GM18507 (cell line): ENCODE results near the gene EGFL7.

Experiments
- DNase-seq: peaks from one replicate; pipeline ENCODE4 v3.0.0; 2011; ENCODE audit warnings: low read depth; ENCODE audit not compliant: insufficient read length; ENCODE audit errors: extremely low spot score
- FAIRE-seq: peaks from 2 replicates; lab custom pipeline; 2011; peaks lifted over from hg19 to GRCh38; lab: Jason Lieb, UNC

Gene EGFL7

DNA sequence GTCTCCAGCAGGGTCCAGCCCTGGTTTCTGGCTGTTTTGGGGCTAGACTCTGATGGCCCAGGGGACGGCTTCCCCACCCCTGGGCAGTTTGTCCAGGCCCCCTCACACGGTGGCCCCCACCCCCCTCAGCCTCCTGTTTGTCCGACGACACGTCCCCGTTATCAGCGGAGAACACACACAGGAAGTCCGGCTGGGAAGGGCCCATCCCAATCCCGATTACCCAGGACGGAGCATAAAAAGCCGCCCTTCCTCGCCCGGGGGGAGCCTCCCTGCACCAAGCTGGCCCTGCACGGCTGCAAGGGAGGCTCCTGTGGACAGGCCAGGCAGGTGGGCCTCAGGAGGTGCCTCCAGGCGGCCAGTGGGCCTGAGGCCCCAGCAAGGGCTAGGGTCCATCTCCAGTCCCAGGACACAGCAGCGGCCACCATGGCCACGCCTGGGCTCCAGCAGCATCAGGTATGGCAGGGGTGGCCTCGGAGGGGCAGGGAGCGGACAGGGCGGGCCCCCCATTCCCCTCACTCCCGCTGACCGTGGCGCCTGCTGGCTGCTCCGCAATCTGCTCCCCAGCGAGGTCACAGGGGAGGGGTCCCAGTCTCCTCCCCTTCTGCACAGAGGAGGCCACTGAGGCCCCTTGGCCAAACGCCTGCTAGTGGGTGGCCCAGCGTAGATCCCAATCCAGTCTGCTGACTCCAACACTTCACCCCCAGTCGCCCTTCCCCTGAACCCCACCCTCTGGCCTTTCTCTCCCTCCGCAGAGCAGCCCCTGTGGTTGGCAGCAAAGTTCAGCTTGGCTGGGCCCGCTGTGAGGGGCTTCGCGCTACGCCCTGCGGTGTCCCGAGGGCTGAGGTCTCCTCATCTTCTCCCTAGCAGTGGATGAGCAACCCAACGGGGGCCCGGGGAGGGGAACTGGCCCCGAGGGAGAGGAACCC lies at the start of gene EGFL7:
EGFL7 (plus strand) TSS at position 261 of the 926 bp plus-strand sequence. CDS start 5,367 bp downstream, outside the sequence.
- DNase-seq (no peak), FAIRE-seq (no peak)

DNA sequence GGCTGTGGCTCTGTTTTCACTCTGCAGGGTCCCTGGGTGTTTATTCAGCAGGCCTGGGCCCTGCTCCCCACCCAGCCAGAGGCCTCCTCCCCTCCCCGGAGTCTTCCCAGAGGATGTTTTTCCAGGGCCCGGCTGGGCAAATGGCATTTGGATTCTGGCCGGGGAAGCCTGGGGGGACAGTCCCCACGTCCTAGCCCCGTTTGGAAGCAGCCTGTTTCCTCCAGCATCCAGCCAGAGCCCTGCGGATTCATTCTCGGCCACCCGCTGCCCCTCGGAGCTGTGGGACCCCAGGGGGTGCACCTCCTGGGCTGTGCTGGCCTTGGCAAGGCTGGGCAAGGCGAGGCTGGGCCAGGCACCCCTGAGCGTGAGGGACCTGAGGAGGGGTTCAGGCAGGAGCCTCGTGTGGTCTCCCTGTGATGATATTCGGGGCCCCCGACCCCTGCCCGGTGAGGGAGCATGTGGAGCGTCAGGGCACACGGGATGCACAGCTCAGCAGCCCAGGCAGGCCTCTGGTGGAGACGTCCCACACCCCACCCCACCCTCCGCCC lies 48.8 kb upstream of the EGFL7 start:
- DNase-seq, result no peak
- FAIRE-seq, result no peak

DNA sequence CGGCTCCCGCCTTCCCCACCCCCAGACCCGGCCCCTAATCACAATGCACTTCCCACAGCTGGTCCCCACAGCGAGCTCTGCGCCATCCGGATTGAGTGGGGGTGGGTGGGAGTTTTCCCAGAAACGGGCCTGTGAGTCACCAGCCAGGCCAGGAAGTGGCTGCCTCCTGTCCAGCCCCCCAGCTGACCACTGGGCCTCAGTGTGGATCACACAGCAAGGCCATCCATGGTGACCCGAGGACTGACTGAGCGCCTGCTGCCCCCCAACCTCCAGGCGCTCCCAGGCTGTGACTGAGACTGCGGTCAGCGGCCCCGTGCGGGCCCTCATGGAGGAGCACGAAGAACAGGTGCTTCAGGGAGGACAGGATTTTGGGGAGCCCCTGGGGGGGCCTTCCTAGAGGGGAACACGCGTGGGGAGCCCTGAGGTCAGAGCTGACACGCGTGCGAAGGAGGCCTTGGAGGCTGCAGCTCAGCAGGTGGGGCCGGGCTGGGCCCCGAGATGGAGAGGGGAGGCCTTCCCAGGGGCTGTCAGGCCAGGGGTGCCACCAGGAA lies 48.3 kb upstream of the EGFL7 start:
- DNase-seq (no peak), FAIRE-seq (no peak)

DNA sequence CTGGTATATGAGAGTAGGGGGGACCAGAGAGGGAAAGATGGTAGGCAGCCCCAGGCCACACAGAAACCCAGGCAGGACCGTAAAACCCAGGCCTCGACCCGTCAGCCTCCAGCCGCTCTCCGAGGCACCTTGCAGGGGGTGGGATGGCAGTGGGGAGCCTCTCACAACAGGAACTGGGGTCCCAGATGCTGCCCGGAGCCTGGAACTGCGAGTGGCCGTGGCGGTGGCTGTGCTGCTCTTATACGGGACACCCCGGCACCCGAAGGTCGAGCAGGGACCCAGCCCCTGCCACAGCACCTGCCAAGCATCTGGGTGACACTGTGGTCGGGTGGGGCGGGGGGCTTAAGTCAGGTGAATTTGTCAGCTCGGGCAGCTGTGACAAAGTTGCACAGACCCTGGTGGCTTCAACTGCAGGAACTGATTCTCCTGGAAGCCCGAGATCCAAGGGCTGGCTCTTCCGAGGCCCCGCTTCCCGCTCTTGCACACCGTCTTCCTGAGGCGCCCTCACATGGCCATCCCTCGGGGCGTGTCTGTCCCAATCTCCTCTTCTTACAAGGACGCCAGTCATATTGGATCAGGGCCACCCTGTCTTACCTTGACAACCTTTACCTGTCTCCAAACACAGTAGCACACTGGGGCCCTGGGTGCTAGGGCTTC lies 47.6 kb upstream of the EGFL7 start:
- no peak for FAIRE-seq

DNA sequence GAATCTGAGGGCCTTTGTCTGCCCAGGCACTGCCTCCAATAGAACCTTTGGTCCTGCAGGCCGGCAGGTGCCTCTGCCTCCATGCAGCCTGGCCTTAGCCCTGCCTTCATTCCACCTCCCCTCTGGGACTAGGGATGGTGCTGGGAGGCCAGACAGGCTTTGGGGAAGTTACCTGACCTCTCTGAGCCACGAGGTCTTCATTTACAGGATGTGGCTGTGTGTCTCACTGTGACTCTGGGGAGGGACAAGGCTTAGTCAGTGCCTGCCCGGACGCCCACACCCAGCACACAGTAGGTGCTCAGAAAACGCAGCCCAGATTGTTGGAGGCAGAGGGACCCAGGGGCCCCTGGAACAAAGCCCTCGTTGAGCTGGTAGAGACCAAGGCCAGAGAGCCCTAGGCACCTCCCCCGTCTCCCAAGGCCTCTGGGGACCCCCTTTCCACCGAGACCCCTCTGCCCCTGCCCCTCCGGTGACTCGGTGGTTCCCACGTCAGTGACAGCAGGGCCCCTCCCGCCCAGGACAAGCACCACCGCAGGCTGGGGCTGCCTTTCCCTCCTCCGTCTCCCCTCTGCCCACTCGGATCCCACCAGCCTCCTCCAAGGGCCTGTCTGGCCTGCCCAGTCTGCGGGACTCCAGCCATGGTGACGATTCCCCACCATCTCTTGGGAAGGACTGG lies 46.9 kb upstream of the EGFL7 start:
- DNase-seq, result no peak
- no peak for FAIRE-seq

More for the DNA sequence above, 47.6 kb upstream of the EGFL7 start:
- DNase-seq, result no peak

DNA sequence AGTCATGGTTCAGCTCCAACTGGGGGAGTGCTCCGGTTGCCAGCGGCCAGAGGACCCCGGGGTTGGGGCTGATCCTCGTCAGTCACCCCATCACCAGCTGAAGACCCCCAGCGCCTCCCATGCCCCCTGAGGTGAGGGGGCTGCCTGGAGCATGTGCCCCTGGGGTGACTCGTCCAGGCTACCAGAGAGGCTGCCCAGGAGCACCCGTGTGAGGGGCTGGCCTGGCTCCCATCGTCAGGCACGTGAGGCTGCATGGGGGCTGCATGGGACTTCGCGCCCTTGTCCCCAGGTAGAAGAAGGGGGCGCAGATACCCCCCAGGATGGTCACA lies 46.4 kb upstream of the EGFL7 start:
- DNase-seq (no peak), FAIRE-seq (no peak)

DNA sequence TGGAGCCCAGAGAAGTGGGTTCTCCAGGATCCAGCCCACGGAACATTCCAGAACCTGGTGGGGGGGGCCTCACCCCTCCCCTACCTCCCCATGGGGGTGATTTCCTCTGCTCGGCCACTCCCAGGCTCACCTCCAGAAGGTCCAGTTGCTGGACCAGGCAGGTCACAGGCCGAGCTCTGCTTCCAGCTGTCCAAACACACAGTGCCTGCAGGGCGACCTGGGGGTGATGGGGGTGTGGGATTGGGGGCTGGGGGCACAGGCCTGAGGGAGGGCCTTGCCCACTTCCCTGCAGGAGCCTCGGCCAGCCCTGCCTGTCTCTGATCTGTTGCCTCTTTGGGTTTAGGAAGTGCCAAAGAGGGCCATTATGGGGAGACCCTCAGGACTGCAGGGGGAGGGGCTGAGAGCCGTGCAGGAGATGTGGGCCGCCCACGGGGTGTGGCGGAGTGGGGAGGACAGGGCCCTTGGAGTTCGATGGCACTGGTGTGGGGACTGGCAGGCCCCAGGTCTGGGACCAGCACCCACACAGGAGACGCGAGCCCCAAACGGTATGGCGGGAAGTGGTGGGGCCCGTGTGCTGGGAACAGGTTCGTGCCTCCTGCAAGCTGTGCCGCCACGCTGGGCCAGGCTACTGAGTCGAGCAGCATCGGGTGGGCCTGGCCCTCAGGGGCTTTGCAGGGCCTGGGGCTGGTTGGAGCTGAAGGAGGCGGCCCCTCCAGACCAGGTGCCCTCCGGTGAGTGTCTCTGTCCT lies 45.6 kb upstream of the EGFL7 start:
- FAIRE-seq, result no peak
- DNase-seq, result no peak

DNA sequence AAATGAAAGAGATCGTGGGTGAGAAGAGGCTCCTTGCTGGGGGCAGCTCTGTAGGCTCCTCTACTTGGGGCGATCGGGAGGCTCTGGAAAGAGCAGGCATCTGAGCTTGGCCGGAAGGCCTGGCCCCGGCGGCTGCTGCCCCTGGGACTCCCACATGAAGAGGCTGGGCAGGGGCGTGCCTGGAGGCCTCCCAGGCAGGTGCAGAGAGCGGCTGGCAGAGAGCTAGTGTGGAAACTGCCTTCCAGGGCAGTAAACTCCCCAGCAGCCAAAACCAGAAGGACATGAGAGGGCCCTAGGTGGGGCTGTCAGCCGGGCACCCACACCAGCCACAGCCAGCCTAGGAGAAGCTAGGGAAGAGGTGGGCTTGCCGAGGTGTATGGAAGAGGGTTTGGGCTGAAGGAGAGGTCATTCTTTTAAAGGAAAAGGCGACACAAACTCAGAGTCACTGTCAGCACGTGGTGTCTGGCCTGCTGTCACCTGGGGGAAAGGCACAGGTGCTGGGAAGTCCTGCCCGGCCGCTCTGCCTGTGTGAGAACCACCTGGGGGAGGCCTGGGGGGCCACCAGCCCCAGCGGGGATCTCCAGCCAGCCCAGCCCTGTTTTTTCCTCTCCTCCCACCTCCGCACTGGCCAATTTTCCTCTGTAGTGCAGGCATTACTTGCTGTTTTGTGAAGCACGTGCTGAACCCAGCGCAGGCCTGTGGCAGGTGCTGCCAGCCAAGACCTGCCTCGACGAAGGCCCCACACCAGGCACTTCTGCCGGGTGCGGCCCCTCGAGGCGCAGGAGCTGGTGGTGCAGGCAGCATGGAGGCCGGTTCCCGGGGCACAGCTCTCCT lies 44.8 kb upstream of the EGFL7 start:
- no peak for DNase-seq
- FAIRE-seq, result no peak

DNA sequence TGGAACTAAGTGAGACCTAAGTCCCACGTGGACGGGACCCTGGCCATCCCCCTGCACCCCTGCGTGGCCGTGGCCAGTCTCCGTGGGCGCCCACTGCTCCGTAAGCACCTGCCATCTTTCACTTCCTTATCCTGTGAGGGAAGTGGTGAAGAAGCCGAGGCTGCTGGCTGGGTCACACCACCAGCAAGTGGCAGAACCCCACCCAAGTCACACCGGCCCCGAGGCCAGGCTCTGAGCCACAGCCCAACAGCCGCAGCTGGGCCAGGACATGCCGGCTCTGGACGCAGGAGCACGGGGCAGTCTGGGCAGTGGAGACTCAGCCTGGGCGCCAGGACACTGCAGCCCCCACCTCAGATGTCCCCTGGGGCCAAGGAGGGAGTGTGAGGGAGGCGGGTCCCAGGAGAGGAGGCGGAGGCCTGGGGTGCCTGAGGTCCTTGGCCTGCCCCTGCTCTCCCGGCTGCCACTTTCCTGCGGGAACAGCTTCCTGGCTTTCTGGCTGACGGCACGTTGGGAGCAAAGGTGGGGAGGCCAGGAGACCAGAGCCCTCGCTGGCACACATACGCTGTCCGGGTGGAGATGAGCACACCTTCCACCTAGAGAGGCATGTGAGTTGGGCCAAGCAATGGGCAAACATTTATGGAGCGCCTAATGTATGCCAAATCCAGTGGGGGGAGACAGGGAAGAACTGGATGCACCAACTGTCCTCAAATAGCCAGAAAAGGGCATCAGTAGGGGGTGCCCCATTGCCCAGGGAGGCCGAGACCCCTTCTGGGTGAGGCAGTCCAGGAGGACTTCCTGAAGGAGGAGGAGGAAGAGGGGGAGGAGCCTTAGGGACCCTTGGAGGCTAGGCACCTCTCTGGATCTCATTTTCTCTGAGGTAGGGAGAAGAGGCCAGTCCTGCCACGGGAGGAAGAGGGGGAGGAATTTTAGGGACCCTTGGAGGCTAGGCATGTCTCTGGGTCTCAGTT lies 43.9 kb upstream of the EGFL7 start:
- DNase-seq (no peak), FAIRE-seq (no peak)

DNA sequence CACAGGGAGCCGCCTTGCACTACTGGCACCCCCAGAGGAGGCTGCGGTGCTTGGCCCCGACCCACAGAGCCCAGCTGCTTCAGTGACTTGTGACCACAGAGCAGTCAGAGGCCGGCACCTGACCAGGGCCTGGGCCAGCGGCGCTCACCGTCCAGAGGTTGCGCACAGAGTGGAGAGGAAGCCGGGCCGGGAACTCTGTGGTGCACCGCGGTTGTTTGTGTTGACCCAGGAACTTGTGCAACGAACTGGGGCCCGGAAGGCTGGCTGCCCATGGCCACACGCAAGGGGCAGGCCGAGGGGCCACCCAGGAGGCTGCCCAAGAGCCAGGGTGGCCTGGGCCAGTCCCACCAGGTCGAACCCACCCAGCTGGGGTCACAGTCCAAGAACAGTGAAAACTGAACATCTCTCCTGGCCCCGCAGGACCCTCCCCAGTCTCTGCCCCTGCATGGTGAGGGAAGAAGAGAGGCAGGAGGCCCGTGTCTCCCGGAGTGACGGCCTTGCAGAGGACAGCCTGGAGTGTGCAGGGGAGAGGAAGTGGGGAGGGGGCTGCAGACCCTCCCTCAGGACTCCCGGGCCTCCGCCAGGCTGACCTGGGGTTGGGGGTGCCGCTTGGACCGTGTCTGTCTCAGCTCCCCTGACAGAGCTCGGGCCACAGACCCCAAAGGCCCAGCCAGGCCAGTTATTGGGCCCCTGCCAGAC lies 42.8 kb upstream of the EGFL7 start:
- FAIRE-seq (no peak), DNase-seq (no peak)

DNA sequence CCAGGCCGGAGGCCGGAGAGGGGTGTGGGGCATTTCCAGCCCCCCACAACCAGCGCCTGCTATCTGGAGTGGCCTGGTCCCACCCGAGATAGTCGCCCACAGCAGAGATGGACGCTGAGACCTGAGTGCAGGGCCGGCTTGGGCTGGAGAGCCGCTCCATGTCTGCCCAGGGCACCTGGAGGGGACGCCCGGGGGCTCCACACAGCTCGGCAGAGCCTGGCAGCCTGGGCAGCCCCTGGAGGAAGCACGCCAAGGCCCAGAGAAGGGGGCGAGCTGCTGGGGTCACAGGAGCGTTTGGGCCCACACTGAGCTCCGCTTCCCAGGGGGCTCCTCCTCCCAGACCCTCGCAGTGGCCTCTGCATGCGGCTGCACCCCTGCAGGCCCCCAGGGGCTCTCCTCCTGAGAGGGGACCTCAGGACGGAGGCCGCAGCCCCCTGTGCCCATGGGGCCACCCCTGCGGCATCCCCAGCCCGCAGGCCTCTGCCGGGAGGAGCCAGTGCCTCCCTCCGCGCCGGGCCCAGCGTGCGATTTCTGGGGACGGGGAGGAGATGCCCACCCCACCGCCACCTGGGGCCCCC lies 42.2 kb upstream of the EGFL7 start:
- no peak for FAIRE-seq
- DNase-seq, result no peak

DNA sequence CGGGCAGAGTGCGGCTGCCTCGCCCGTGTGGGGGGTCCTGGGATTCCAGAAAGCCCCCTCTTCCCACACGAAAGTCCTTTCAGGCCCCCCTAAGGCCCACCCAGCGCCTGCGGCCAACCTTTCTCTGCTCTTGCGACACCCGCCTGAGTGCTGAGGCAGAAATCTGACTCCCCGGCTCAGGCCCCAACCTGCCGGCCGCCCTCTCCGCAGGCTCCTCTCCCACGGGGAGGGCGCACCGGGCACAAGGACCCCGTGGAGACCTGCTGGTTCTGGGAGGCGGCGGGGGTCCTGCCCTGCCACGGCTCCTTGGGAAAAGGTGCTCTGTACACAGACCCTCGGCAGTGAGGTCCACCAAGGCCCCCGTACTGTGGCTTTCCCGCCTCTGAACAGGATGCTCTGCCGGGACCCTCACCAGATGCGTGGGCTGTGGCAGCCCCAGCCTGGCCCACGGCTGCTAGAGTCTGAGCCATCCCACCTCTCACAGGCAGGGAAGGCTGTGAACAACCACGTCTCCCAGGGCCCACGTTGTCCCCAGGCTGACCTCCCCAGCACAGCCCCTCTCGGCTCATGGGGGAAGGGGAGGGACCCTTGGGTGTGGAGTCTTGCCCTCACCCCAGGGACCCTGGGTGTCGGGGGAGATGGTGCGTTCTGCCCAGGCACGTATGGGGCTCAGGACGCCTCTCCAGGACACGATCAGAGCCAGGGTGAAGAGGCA lies 41.5 kb upstream of the EGFL7 start:
- FAIRE-seq (no peak), DNase-seq (no peak)

DNA sequence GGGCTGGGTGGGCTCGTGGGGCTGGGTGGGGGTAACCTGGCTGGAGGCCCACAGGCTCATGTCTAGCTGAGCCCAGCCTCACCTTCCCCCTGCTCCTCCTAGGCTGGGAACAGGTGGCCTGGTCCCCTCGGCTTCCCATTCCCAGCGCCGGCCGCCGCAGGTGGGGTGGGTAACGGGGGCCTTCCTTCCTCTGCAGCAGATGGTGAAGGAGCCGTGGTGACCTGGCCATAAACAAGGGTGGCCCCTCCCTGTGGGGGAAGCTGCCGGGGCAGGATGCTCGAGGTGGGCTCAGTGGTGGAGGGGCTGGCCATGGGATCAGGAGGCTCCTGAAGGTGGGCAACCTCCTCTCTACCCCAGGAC lies 41.0 kb upstream of the EGFL7 start:
- DNase-seq (no peak), FAIRE-seq (no peak)

DNA sequence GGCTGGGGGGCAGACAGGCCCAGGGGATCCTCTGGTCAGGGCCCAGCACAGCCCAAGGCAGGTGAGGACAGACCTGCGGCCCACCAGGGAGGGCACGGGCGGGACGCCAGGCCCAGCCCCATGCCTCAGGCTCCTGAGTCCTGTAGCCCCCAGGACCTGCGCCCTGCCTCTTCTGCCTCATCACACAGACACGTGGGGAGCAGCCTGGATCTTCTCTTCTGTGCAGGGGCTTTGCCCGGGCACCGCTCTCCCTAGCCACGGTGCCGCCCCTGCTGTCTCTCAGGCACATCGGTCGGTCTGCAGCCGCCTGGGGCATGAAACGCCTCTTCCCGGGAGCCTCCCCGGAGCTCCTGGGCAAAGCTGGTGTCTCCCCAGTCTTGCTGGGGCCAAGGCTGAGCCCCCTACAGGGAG lies 40.2 kb upstream of the EGFL7 start:
- FAIRE-seq (no peak), DNase-seq (no peak)

DNA sequence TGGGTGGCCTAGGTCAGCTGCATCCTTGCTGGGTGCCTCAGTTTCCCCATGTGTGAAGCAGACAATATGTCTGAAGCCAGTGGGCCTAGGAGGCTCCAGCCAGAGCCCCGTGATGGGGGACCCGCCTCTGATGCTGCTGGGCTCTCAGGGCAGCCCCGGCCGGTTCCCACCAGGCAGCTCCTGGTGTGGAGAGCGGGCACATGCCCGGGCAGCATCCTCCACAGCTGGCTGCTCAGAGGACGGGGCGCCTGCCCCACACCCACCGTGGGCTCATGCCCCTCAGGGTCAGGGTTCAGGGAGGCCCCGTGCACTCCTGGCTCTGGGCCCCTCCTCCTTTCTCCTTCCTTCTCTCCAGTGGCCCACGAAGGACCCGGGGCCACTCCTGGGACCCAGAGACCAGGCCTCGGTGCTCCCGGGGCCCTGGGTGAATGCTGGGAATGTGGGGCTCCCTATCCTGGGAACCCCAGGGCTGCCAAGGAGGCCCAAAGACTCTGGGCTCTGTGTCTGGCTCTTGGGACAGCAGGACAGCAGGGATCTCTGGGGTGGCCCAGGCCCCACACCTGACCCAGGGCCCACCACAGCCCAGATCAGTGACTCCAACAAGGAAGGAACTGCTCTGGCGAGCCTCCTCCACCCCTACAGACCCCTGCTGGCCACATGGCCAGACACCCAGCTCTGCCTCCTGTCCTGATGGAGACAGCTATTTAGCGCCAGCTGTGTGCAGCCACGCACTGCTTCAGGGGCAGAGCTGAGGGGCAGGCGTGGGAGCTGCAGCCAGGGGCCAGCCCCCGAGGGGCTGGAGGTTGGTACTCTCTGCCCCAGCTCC lies 39.5 kb upstream of the EGFL7 start:
- FAIRE-seq (no peak), DNase-seq (no peak)
